NCI-H2107 (cell line): Measurements from ENCODE around the gene OR2AG2.
"Not testable (repeated sequence)": the region's sequence is repeated elsewhere in the genome, so short reads cannot be mapped to it uniquely, and the experiment has no call there.

Source experiments
- DNase-seq: peaks from one replicate; lab custom pipeline; 2025; lab: John Stamatoyannopoulos, UW

Gene OR2AG2

GRCh38 chr11:6771926-6772893, at the start of gene OR2AG2:
TSS of gene OR2AG2 (minus strand) at chr11:6771976. CDS start at chr11:6768957, 3,019 bp downstream.
- no peak for DNase-seq

- DNase-seq, result no peak
Observed at GRCh38 chr11:6818967-6819366, 47.2 kb upstream of the OR2AG2 start.

GRCh38 chr11:6817694-6818093, 45.9 kb upstream of the OR2AG2 start:
- DNase-seq, result no peak

GRCh38 chr11:6813656-6814055, 41.9 kb upstream of the OR2AG2 start:
- no peak for DNase-seq

GRCh38 chr11:6812390-6813005, 40.7 kb upstream of the OR2AG2 start:
- no peak for DNase-seq

GRCh38 chr11:6801075-6801474, 29.3 kb upstream of the OR2AG2 start:
- not testable (repeated sequence) for DNase-seq

- no peak for DNase-seq
Observed at GRCh38 chr11:6799402-6799801, 27.6 kb upstream of the OR2AG2 start, which contains the start of gene OR6A2. TSS of gene OR6A2 (minus strand) at chr11:6799689. CDS start at chr11:6795708, 3,981 bp downstream.

GRCh38 chr11:6794639-6795038, 22.9 kb upstream of the OR2AG2 start:
- no peak for DNase-seq

GRCh38 chr11:6790546-6790945, 18.8 kb upstream of the OR2AG2 start:
- no peak for DNase-seq

GRCh38 chr11:6782720-6783119, 10.9 kb upstream of the OR2AG2 start, which contains the start of gene OR2AG1:
TSS of gene OR2AG1 (plus strand) at chr11:6783020. CDS start at chr11:6785038, 2,018 bp downstream.
- DNase-seq, result no peak

- DNase-seq, result no peak
Observed at GRCh38 chr11:6780829-6781228, 9.1 kb upstream of the OR2AG2 start.

- DNase-seq, result no peak
Observed at GRCh38 chr11:6778518-6778917, 6.7 kb upstream of the OR2AG2 start.

- DNase-seq, result no peak
Observed at GRCh38 chr11:6757373-6757967, 14.3 kb downstream of the OR2AG2 start.

- no peak for DNase-seq
Observed at GRCh38 chr11:6755953-6756347, 15.8 kb downstream of the OR2AG2 start.

- DNase-seq, result no peak
Observed at GRCh38 chr11:6755303-6755952, 16.3 kb downstream of the OR2AG2 start.

- DNase-seq, result no peak
Observed at GRCh38 chr11:6747097-6747668, 24.6 kb downstream of the OR2AG2 start.

- no peak for DNase-seq
Observed at GRCh38 chr11:6746626-6747025, 25.1 kb downstream of the OR2AG2 start.

GRCh38 chr11:6746086-6746618, 25.6 kb downstream of the OR2AG2 start:
- DNase-seq, result no peak

GRCh38 chr11:6745465-6746015, 26.2 kb downstream of the OR2AG2 start:
- DNase-seq, result no peak

- no peak for DNase-seq
Observed at GRCh38 chr11:6745018-6745417, 26.8 kb downstream of the OR2AG2 start.

- no peak for DNase-seq
Observed at GRCh38 chr11:6742260-6742659, 29.5 kb downstream of the OR2AG2 start.
